Lower lobe of right lung (tissue), 2 donors: ENCODE results near the gene NDUFC1. TPM values are rescaled to one million over a fixed set of nuclear protein-coding genes. Genes with fewer than 3 reads are reported as not detected.
"Not testable (repeated sequence)": the region's sequence is repeated elsewhere in the genome, so short reads cannot be mapped to it uniquely, and the experiment has no call there.

Experiments used
- ATAC-seq, 2 donors: fragments of 200-7000 bp; cut with Tn5 transposase; one replicate each; pipeline ENCODE4 v1.9.1; 2020 to 2022; ENCODE audit warnings: mild to moderate bottlenecking in 2 of 2, moderate library complexity in 2 of 2
- DNase-seq: peaks from one replicate; pipeline ENCODE4 v3.0.0-alpha.2; 2020
- H3K27ac ChIP-seq: fragments of 200-600 bp; one replicate; pipeline ENCODE4 v1.8.0; 2022
- H3K27me3 ChIP-seq: fragments of 200-600 bp; one replicate; pipeline ENCODE4 v1.8.0; 2022; ENCODE audit warnings: low read depth
- H3K36me3 ChIP-seq: fragments of 200-600 bp; one replicate; pipeline ENCODE4 v1.8.0; 2022; ENCODE audit warnings: mild to moderate bottlenecking
- H3K4me1 ChIP-seq: fragments of 200-600 bp; one replicate; pipeline ENCODE4 v1.8.0; 2022
- H3K4me3 ChIP-seq: fragments of 200-600 bp; one replicate; pipeline ENCODE4 v1.8.0; 2022; ENCODE audit warnings: mild to moderate bottlenecking
- H3K9me3 ChIP-seq: fragments of 200-600 bp; one replicate; pipeline ENCODE4 v1.8.0; 2022
- intact Hi-C: fragments of 100-400 bp; cut with DNase I; formaldehyde crosslinking; loops from one replicate; pipeline ENCODE4 v1.11.0; 2022
- total RNA-seq: library from RNA; stranded (reverse); fragmentation: NEBNext Ultra II Directional; extraction: Animal tissue kit (Norgen Biotek cat#: 25700); gene quantifications from one replicate; pipeline ENCODE4 v1.2.1, GENCODE V29; 2021
- TF ChIP-seq, protein P1 (sequence below): fragments of 200-600 bp; IDR thresholded peaks from one replicate; pipeline ENCODE4 v1.8.0; 2022; ENCODE audit warnings: antibody characterized with exemption, mild to moderate bottlenecking
- donor health status: DM: no; HTN: yes; CAD: no; lungs with severe emphysema.

Gene NDUFC1
- total RNA-seq, 1 donor from 2014 or later = 52.0 TPM

DNA sequence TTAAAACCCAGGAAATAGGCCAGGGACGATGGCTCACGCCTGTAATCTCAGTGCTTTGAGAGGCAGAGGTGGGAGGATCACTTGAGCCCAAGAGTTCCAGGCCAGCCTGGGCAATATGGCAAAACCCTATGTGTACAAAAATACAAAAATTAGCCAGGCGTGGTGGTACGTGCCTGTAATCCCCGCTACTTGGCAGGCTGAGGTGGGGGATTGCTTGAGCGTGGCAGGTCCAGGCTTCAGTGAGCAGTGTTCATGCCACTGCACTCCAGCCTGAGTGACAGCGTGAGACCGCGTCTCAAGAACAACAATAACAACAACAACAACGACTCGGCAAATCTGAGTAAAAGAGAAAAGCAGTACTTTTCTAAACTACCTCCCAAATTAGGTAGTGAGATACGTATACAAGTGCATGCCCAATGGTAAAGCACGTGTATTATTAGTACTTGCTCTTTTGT, 13.0 kb upstream of the NDUFC1 start:
- Histone ChIP-seq H3K4me1 (peaks cover 43% of the 10 kb centered on the region), H3K27ac (no peak overlapping the region), H3K27me3 (no peaks in the 10 kb centered on the region), H3K4me3 (no peak overlapping the region), H3K9me3 (no peaks in the 10 kb centered on the region), H3K36me3 (no peaks in the 10 kb centered on the region)
- ATAC-seq (peak in 1 of 2 donors; percentile 31), DNase-seq (no peak)
- TF ChIP-seq, protein P1, sequence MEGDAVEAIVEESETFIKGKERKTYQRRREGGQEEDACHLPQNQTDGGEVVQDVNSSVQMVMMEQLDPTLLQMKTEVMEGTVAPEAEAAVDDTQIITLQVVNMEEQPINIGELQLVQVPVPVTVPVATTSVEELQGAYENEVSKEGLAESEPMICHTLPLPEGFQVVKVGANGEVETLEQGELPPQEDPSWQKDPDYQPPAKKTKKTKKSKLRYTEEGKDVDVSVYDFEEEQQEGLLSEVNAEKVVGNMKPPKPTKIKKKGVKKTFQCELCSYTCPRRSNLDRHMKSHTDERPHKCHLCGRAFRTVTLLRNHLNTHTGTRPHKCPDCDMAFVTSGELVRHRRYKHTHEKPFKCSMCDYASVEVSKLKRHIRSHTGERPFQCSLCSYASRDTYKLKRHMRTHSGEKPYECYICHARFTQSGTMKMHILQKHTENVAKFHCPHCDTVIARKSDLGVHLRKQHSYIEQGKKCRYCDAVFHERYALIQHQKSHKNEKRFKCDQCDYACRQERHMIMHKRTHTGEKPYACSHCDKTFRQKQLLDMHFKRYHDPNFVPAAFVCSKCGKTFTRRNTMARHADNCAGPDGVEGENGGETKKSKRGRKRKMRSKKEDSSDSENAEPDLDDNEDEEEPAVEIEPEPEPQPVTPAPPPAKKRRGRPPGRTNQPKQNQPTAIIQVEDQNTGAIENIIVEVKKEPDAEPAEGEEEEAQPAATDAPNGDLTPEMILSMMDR = no peak
- intact Hi-C loops = no loop called here

DNA sequence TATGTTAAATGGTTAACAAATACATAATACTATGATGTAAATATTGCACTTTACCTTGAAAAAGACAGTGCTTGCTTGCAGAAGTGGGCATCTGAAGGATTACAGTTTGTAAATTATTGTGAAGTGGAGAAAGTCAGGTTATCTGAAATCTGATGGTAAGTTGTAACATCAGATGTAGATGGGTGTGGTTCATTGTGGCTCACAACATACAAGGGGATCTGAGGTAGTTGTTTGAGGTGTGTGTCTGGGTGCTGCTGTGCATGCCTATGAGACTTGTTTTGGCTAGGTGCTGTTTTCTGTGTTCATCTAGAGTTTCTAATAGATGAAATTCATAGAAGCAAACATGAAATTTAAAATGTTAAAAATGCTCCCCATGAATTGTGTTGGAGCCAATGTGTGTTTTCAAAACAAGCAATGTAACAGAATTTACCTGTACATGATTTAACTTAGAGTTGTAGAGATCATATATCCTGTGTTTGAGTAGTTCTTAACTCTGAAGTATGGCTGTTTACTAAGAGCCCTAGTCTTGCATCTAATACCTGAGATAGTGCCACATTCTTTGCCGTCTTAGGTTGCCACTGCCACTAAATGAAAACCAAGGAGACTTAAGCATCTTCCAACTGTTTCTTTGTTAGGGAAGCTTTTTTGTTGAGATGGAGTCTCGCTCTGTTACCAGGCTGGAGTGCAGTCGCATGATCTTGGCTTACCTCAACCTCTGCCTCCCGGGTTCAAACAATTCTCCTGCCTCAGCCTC, 11.9 kb upstream of the NDUFC1 start:
- H3K27ac ChIP-seq = no peak overlapping the region
- no peak overlapping the region for H3K4me3 ChIP-seq
- DNase-seq (no peak), ATAC-seq (no peak)
- no peaks in the 10 kb centered on the region for H3K36me3 ChIP-seq
- H3K27me3 ChIP-seq = no peaks in the 10 kb centered on the region
- H3K9me3 ChIP-seq = no peaks in the 10 kb centered on the region
- H3K4me1 ChIP-seq = peaks cover 39% of the 10 kb centered on the region
- intact Hi-C loops = no loop called here
- TF ChIP-seq, protein P1 = no peak

DNA sequence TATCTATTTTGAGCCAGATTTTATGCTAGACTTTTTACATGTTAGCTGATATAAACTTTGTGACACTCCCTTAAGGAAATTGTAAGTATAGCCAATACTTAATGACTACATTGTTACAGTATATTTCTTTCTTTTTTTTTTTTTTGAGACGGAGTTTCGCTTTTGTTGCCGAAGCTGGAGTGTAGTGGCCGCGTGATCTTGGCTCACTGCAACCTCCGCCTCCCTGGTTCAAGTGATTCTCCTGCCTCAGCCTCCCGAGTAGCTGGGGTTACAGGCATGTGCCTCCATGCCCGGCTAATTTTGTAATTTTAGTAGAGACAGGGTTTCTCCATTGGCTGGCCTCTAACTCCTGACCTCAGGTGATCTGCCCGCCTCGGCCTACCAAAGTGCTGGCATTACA, 11.1 kb upstream of the NDUFC1 start:
- ATAC-seq, H3K4me3 ChIP-seq, DNase-seq, H3K9me3 ChIP-seq, H3K36me3 ChIP-seq, H3K27me3 ChIP-seq, intact Hi-C loops, H3K27ac ChIP-seq: not testable (repeated sequence)
- H3K4me1 ChIP-seq = peaks cover 39% of the 10 kb centered on the region

DNA sequence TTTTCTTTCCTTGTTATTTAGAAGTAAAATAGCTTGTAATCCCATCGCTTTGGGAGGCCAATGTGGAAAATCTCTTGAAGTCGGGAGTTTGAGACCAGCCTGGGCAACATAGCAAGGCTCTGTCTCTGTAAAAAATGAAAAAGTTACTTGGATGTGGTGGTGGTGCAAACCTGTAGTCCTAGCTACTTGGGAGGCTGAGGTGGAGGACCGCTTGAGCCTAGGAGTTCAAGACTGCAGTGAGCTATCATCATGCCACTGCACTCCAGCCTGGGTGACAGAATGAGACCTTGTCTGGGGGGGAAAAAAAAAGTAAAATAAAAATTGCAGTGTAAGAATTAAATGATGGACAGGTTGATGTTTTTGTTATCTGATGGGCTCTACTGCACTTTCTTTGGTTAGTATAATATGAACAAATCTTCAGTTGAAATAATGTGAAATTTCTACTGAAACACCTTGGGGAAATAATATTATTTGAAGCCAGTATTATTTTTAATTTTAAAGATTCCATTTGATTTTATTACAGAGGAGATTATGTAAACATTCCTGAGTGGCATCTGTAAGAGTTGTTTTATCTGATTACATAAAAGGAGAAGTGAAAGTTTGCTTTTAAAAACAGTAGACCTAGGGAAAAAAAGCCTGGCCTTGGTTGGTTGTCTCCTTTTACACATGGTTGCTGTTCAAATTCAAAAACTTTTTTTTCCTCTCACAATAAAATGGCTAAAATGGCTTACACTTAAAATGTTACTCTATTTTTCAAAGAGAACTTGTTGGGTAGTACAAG, 10.5 kb upstream of the NDUFC1 start:
- DNase-seq (no peak), ATAC-seq (no peak)
- TF ChIP-seq, protein P1 = no peak
- intact Hi-C loops = no loop called here
- Histone ChIP-seq H3K27ac (no peak overlapping the region), H3K36me3 (no peaks in the 10 kb centered on the region), H3K27me3 (no peaks in the 10 kb centered on the region), H3K9me3 (no peaks in the 10 kb centered on the region), H3K4me1 (peaks cover 41% of the 10 kb centered on the region), H3K4me3 (no peak overlapping the region)

DNA sequence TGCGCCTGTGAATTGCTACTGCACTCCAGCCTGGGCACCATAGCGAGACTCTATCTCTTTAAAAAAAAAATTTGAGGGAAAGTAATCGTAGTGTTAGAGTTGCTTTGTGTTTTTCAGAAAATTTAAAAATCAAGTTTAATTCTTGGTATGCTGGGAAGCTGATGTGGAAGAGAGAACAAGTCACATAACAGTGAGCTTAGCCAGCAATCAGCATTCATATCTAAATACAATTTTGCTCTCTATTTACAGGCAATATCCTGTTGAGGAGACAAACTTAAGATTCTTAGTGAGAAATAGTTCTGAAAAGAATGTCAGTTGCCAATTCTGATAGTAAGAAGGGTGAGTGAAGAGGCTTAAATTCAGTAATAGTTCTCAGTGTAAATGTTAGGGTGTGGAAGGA, 9.6 kb upstream of the NDUFC1 start:
- no peaks in the 10 kb centered on the region for H3K9me3 ChIP-seq
- ATAC-seq (no peak), DNase-seq (no peak)
- intact Hi-C loops = no loop called here
- TF ChIP-seq, protein P1 = no peak
- H3K4me1 ChIP-seq = peaks cover 43% of the 10 kb centered on the region
- H3K36me3 ChIP-seq = no peaks in the 10 kb centered on the region
- no peaks in the 10 kb centered on the region for H3K27me3 ChIP-seq
- no peak overlapping the region for H3K27ac ChIP-seq
- H3K4me3 ChIP-seq = no peak overlapping the region

DNA sequence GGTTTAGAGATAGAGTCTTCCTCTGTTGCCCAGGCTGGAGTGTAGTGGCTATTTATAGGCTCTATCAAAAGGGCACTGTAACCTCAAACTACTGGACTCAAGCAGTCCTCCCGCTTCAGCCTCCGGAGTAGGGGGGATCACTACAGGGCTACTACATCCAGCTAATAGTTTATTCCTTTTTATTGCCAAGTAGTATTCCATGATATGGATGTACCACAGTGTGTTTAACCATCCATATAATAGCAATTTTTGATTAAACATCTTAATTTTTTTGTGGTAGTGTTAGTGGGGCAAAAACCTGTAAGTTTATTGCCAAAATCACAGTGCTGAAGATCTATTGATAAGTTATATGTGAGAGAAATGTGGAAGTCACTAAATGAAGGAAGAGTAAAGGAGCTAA, 2.6 kb upstream of the NDUFC1 start:
- intact Hi-C loops = no loop called here
- no peak for ATAC-seq
- peaks cover 35% of the 10 kb centered on the region for H3K4me1 ChIP-seq

More for the DNA sequence above, 2.6 kb upstream of the NDUFC1 start:
- H3K27me3 ChIP-seq = no peaks in the 10 kb centered on the region
- H3K27ac ChIP-seq = no peak overlapping the region
- H3K9me3 ChIP-seq = no peaks in the 10 kb centered on the region
- TF ChIP-seq, protein P1 = no peak
- no peak overlapping the region for H3K4me3 ChIP-seq
- no peaks in the 10 kb centered on the region for H3K36me3 ChIP-seq
- DNase-seq = no peak
